PFSK-1 (cell line): ENCODE data around the gene HOMER1.

Experiments
- FOXP2 ChIP-seq: optimal IDR thresholded peaks from 2 replicates; pipeline ENCODE3; 2011; ENCODE audit warnings: borderline replicate concordance, control low read depth, inconsistent platforms; ENCODE audit not compliant: insufficient read depth; ENCODE audit errors: extremely low read length, extremely low read depth
- POLR2AphosphoS5 ChIP-seq: IDR thresholded peaks from 2 replicates; pipeline ENCODE4 v1.6.1; 2012; ENCODE audit warnings: low read depth, mild to moderate bottlenecking, control low read depth, low read length, moderate library complexity
- SIN3A ChIP-seq: IDR thresholded peaks from 2 replicates; pipeline ENCODE4 v1.6.1; 2012; ENCODE audit warnings: mild to moderate bottlenecking, low read length, moderate library complexity, borderline replicate concordance; ENCODE audit not compliant: insufficient read depth
- TAF1 ChIP-seq: IDR thresholded peaks from 2 replicates; pipeline ENCODE4 v1.6.1; 2012; ENCODE audit warnings: low read length, control low read depth, borderline replicate concordance; ENCODE audit not compliant: insufficient read depth
- TF ChIP-seq, protein P1 (sequence below), 2 experiments: IDR thresholded peaks; 2 replicates each; pipeline versions ENCODE4 v1.6.1 to v1.8.0; 2011 to 2012; ENCODE audit warnings: low read depth in 2 of 2, low read length in 2 of 2, control low read depth in 1 of 2, inconsistent platforms in 1 of 2, mild to moderate bottlenecking in 1 of 2, moderate library complexity in 1 of 2; ENCODE audit not compliant: insufficient read depth in 1 of 2

The HOMER1 gene

DNA sequence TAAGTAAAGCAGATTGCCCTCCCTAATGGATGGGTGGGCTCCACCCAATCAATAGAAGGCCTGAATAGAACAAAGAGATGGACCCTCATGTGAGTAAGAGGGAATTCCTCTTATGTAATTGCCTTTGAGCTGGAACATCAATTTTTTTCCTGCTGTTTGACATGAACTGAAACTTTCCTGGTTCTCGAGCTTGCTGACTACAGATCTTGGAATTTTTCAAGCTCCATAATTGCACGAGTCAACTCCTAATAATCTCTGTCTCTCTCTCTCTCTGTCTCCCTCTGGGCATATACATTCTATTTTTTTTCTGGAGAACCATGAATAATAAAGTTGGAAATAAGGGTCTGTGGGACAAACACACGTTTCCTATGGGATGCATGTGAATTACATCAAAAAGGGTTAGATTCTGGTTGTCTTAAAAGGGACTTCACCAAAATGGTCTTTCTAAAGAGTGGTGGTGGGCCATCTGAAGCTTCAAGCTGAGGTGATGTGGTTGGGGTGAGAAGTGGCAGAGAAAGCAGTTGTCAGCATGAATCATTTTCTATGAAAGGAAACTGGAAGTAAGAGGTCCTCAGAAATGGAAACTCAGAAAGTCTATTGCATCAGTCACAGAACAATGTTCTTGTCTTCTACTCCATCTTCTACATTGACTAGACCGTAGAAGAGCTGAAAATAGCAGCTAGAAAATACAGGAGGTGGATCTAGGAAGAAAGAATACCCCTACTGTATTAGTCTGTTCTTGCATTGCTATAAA lies 47.0 kb upstream of the HOMER1 start:
- TF ChIP-seq FOXP2 (no peak), POLR2AphosphoS5 (no peak), SIN3A (no peak), TAF1 (no peak)
- TF ChIP-seq, protein P1, sequence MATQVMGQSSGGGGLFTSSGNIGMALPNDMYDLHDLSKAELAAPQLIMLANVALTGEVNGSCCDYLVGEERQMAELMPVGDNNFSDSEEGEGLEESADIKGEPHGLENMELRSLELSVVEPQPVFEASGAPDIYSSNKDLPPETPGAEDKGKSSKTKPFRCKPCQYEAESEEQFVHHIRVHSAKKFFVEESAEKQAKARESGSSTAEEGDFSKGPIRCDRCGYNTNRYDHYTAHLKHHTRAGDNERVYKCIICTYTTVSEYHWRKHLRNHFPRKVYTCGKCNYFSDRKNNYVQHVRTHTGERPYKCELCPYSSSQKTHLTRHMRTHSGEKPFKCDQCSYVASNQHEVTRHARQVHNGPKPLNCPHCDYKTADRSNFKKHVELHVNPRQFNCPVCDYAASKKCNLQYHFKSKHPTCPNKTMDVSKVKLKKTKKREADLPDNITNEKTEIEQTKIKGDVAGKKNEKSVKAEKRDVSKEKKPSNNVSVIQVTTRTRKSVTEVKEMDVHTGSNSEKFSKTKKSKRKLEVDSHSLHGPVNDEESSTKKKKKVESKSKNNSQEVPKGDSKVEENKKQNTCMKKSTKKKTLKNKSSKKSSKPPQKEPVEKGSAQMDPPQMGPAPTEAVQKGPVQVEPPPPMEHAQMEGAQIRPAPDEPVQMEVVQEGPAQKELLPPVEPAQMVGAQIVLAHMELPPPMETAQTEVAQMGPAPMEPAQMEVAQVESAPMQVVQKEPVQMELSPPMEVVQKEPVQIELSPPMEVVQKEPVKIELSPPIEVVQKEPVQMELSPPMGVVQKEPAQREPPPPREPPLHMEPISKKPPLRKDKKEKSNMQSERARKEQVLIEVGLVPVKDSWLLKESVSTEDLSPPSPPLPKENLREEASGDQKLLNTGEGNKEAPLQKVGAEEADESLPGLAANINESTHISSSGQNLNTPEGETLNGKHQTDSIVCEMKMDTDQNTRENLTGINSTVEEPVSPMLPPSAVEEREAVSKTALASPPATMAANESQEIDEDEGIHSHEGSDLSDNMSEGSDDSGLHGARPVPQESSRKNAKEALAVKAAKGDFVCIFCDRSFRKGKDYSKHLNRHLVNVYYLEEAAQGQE (IDR thresholded peaks at IDR 0.05; ENCODE audit: insufficient read depth in 1 of 2, low read depth in 2 of 2, low read length in 2 of 2) = no peak

DNA sequence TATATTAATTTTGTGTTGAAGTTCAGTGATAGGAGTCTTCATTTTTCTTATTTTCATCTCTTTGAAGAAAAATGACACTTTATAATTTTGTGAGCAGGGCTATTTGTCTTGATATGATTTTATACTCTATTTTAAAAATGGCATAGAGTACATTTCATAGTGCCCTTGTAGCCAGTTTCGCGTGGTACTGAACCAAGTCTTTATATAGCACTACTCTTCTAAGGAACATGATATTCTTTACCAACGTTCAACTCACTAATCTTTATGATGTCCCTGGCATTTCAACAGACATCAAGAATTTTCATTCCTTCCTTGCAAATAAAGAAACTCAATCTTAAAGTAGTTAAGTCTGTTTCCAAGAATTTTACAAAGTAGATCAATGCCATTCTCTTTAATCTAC lies 41.5 kb upstream of the HOMER1 start:
- no peak for TF ChIP-seq POLR2AphosphoS5
- TF ChIP-seq, protein P1 (IDR thresholded peaks at IDR 0.05; ENCODE audit: insufficient read depth in 1 of 2, low read depth in 2 of 2, low read length in 2 of 2) = no peak
- TF ChIP-seq FOXP2 = no peak
- no peak for TF ChIP-seq SIN3A
- TF ChIP-seq TAF1 = no peak

DNA sequence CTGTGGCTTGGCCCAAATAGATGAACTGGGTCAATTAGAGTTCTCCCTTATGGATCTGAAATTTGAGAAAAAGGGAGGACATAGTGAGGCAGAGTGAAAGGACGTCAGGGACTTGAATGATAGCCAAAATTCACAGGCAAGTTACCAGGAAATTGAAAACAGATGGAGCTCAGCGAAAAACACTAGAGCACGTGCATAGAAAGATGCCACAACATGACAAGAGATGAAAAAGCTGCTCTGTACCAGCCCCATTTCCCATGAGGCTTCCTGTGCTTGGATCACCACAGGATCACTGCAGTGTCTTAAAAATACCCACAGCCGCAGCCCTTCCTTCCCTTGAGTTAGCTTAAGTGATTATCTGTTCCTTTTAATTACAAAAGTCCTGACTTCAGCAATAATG lies 39.0 kb upstream of the HOMER1 start:
- no peak for TF ChIP-seq TAF1
- no peak for TF ChIP-seq FOXP2
- no peak for TF ChIP-seq POLR2AphosphoS5
- TF ChIP-seq, protein P1 (IDR thresholded peaks at IDR 0.05; ENCODE audit: insufficient read depth in 1 of 2, low read depth in 2 of 2, low read length in 2 of 2) = no peak
- peak; percentile 83; the same call in 1 of the 2 replicates for TF ChIP-seq SIN3A

DNA sequence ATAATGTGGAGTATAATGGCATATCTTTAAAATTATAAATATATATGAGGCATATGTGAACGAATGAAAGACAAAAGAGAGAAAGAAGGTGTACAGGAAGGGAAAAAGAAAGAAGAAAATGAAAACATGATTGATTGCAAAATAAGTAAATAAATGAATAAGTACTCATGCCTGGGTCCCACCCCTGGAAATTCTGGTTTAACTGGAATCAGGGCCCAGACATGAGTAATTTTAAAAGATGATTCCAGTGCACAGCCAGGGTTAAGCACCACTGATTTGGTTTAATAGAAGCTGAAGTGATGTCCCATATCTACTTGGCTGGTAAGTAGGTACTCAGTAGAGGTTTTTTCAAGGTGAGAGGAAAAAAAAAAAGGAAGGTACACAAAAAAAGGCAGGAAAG lies 34.0 kb upstream of the HOMER1 start:
- TF ChIP-seq, protein P1 (IDR thresholded peaks at IDR 0.05; ENCODE audit: insufficient read depth in 1 of 2, low read depth in 2 of 2, low read length in 2 of 2) = no peak
- no peak for TF ChIP-seq FOXP2

DNA sequence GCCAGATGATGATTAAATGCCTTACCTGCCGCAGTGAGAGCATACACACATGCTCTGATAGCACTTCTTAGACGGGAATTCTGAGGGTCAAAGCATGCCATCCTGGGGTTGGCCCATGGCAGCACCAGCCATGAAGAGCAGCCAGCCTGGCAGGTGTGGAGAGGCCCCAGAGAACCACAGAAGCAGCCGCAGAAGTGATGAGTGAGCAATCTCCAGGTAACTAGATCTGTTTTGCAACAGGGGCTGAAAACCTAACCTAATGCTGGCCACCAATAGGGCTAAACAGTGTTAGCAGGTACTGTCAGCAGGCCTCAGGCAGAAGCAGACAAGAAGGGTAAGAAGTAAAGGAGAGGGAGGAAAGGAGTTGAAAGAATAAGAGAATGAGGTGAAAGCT lies 33.5 kb upstream of the HOMER1 start:
- TF ChIP-seq TAF1 (no peak), SIN3A (no peak)
